ENCODE results near the gene NUDT3.

NUDT3 gene

DNA sequence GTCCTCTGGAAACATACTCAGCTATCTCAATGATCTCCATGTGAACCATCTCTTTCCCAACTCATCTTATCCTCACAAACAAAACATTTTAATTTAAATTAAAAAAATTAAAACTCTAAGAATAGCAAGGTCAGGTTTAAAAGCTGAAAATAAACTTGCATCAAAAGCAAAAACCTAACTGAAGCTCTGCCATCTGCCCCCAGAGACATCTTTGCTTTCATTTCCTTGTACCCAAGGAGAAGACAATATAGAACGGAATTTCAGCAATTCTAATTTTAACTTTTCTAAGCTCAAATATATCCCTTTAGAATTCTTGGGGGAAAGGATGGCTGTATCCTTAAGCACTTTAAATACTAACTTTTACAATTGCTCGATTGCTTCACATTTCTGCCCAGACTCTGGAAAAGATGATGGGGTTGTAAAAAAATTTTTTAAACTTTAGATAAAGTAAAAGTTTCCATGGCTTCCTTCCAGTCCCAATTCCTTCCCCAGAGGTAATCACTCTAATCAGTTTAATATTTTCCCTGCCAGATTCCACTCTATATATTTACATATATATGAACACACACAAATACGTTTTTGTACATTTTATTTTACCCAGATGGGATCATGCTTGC, 74.5 kb downstream of the NUDT3 start:
- TF ChIP-seq, protein P1, sequence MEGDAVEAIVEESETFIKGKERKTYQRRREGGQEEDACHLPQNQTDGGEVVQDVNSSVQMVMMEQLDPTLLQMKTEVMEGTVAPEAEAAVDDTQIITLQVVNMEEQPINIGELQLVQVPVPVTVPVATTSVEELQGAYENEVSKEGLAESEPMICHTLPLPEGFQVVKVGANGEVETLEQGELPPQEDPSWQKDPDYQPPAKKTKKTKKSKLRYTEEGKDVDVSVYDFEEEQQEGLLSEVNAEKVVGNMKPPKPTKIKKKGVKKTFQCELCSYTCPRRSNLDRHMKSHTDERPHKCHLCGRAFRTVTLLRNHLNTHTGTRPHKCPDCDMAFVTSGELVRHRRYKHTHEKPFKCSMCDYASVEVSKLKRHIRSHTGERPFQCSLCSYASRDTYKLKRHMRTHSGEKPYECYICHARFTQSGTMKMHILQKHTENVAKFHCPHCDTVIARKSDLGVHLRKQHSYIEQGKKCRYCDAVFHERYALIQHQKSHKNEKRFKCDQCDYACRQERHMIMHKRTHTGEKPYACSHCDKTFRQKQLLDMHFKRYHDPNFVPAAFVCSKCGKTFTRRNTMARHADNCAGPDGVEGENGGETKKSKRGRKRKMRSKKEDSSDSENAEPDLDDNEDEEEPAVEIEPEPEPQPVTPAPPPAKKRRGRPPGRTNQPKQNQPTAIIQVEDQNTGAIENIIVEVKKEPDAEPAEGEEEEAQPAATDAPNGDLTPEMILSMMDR (IDR thresholded peaks at IDR 0.05; ENCODE audit: low read depth, low read length) = no peak
- Histone ChIP-seq H3K4me1 (peaks cover 3% of the 10 kb centered on the region), H3K36me3 (peaks cover 5% of the 10 kb centered on the region; the same call in 1 of the 2 replicates), H3K27me3 (no peaks in the 10 kb centered on the region), H3K4me3 (ENCODE audit: low read depth, low read length) (no peak overlapping the region), H3K9me3 (no peaks in the 10 kb centered on the region)
- no peak for DNase-seq

DNA sequence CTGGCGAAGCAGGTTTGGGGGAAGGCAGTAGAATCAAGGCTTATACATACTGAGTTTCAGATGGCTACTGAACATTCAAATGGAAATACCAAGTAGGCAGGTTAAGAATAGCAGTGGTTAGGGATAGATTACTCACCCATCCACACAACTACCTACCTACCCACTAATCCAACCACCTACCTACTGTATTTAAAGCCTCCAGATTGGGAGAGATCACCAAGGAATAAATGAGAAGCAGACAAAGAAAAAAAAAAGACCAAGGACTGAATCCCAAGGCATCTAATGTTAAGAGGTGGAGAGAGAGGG, 75.3 kb downstream of the NUDT3 start:
- DNase-seq = no peak
- peaks cover 5% of the 10 kb centered on the region; the same call in 1 of the 2 replicates for H3K36me3 ChIP-seq
- peaks cover 3% of the 10 kb centered on the region for H3K4me1 ChIP-seq
- H3K9me3 ChIP-seq = no peaks in the 10 kb centered on the region
- no peaks in the 10 kb centered on the region for H3K27me3 ChIP-seq
- H3K4me3 ChIP-seq (ENCODE audit: low read depth, low read length) = no peak overlapping the region
- TF ChIP-seq, protein P1 (IDR thresholded peaks at IDR 0.05; ENCODE audit: low read depth, low read length) = no peak

DNA sequence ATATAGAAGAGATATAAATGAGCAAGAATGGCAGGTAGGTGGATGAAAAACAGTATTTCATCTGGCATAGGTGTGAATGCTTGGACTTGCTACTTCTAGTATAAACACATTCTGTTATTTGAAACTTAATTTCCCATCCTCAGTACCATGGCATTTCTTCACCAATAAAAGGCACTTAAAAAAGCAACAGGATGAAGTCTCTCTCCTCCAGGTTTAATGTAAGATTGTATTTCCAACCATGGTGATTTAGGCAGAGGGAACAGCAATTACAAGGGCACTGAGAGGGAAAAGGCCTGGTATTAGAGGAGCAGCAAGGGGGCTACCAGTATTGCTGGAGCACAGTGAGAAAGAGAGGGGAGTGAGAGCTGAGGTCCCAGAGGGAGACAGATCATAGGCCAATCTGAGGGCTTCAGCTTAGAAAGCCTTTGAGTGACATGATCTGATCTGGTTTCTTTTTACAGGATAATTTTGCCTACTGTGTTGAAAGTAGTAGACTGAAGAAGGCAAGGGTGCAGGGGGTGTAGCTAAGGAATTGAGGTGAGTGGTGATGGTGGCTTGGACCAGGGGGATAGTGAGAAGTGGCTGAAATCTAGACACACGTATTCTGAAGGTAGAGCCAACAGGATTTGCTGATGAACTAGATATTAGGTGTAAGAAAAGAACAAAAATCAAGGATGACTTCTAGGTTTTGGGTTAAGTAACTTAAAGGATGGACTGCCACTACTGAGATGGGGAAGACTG, 75.9 kb downstream of the NUDT3 start:
- DNase-seq = no peak
- H3K9me3 ChIP-seq = no peaks in the 10 kb centered on the region
- H3K4me3 ChIP-seq (ENCODE audit: low read depth, low read length) = no peak overlapping the region
- TF ChIP-seq, protein P1 (IDR thresholded peaks at IDR 0.05; ENCODE audit: low read depth, low read length) = no peak
- H3K4me1 ChIP-seq = peaks cover 3% of the 10 kb centered on the region
- peaks cover 5% of the 10 kb centered on the region; the same call in 1 of the 2 replicates for H3K36me3 ChIP-seq
- no peaks in the 10 kb centered on the region for H3K27me3 ChIP-seq

DNA sequence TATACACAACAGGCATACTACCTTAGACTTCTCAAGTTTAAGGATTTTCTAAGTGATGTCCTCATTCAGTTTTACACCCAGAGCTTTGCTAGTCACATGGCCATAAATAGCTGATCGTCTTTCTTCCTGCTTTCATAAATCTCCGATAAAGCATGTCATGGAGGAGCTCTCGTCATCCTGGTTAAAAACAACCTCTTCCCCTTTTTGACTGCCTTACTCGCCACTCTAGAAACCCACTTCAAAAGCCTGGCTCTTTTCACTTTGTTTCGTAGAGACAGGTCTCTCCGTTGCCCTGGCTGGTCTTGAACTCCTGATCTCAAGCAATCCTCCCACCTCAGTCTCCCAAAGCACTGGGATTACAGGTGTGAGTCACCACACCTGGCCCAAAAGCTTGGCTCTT, 76.7 kb downstream of the NUDT3 start:
- Histone ChIP-seq H3K4me3 (ENCODE audit: low read depth, low read length) (no peak overlapping the region), H3K36me3 (peaks cover 5% of the 10 kb centered on the region; the same call in 1 of the 2 replicates), H3K9me3 (no peaks in the 10 kb centered on the region), H3K27me3 (no peaks in the 10 kb centered on the region), H3K4me1 (peaks cover 3% of the 10 kb centered on the region)
- DNase-seq = no peak
- TF ChIP-seq, protein P1 (IDR thresholded peaks at IDR 0.05; ENCODE audit: low read depth, low read length) = no peak

DNA sequence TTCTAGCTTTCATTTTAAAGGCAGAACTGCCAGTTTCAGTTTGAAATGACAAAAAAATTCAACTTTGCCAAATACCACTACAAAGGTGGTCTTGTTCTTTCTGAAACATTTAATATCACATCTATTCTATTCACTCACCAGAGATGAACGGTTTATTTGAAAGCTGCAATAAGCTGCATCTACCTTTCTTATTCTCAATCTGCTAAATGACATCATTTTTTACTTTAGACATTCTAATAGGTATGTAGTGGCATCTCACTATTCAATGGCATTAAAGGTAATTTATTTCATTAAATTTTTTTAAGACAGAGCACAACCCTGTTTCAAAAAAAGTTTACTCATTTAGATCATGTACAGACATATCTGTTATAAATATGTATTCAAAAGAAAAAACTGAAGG, 77.2 kb downstream of the NUDT3 start:
- Histone ChIP-seq H3K9me3 (no peaks in the 10 kb centered on the region), H3K4me3 (ENCODE audit: low read depth, low read length) (no peak overlapping the region), H3K36me3 (no peaks in the 10 kb centered on the region), H3K4me1 (peaks cover 3% of the 10 kb centered on the region), H3K27me3 (no peaks in the 10 kb centered on the region)
- TF ChIP-seq, protein P1 (IDR thresholded peaks at IDR 0.05; ENCODE audit: low read depth, low read length) = no peak
- DNase-seq = no peak

DNA sequence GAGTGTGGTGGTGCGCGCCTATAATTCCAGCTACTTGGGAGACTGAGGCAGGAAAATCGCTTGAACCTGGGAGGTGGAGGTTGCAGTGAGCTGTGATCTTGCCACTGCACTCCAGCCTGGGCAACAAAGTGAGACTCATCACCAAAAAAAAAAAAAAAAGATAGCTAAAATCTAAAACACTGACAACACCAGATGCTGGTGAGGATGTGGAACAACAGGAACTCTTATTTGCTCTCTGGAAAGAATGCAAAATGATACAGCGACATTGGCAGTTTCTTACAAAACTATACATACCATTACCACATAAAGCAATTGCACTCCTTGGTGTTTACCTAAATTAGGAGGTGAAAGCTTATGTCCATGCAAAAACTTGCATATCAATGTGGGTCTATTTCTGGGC, 80.2 kb downstream of the NUDT3 start:
- no peaks in the 10 kb centered on the region for H3K9me3 ChIP-seq
- H3K27me3 ChIP-seq = no peaks in the 10 kb centered on the region
- H3K4me3 ChIP-seq (ENCODE audit: low read depth, low read length) = no peak overlapping the region
- no peaks in the 10 kb centered on the region for H3K36me3 ChIP-seq
- DNase-seq = no peak
- TF ChIP-seq, protein P1 (IDR thresholded peaks at IDR 0.05; ENCODE audit: low read depth, low read length) = no peak
- H3K4me1 ChIP-seq = no peaks in the 10 kb centered on the region

Data from BE2C (cell line).